MM.1S (cell line): ENCODE data around the gene TSPAN8.

Experiments
- DNase-seq: peaks from one replicate; pipeline ENCODE4 v3.0.0-alpha.2; 2015
- H2AFZ ChIP-seq: fragments of 300-600 bp; sonication (generic); 2 replicates; pipeline ENCODE4 v1.6.0; 2016; ENCODE audit warnings: antibody characterized with exemption, low read length
- H3F3A ChIP-seq: fragments of 300-600 bp; sonication (generic); 2 replicates; pipeline ENCODE4 v1.6.1; 2016; ENCODE audit warnings: mild to moderate bottlenecking, antibody characterized with exemption, low read length, moderate library complexity, mixed read lengths; ENCODE audit not compliant: insufficient read depth
- H3K27ac ChIP-seq: fragments of 300-600 bp; sonication (generic); 2 replicates; pipeline ENCODE4 v1.5.1; 2016; ENCODE audit warnings: mild to moderate bottlenecking, low read length
- H3K27me3 ChIP-seq: fragments of 300-600 bp; sonication (generic); replicated peaks from 2 replicates; pipeline ENCODE4 v1.6.0; 2016; ENCODE audit warnings: low read length; ENCODE audit not compliant: insufficient read depth
- H3K36me3 ChIP-seq: fragments of 300-600 bp; sonication (generic); replicated peaks from 2 replicates; pipeline ENCODE4 v1.6.1; 2016; ENCODE audit warnings: mild to moderate bottlenecking, low read length, mixed read lengths; ENCODE audit not compliant: insufficient read depth
- H3K4me1 ChIP-seq: fragments of 300-600 bp; sonication (generic); 2 replicates; pipeline ENCODE4 v1.6.1; 2016; ENCODE audit warnings: low read length, mixed read lengths
- H3K4me2 ChIP-seq: fragments of 300-600 bp; sonication (generic); 2 replicates; pipeline ENCODE4 v1.6.0; 2016; ENCODE audit warnings: low read depth, low read length
- H3K4me3 ChIP-seq: fragments of 300-600 bp; sonication (generic); 2 replicates; pipeline ENCODE4 v1.5.1; 2016; ENCODE audit warnings: low read length, mixed read lengths
- H3K79me2 ChIP-seq: fragments of 300-600 bp; sonication (generic); 2 replicates; pipeline ENCODE4 v1.6.1; 2016; ENCODE audit warnings: mixed run types, low read length, mixed read lengths
- H3K9ac ChIP-seq: fragments of 300-600 bp; sonication (generic); 2 replicates; pipeline ENCODE4 v1.6.1; 2016; ENCODE audit warnings: low read length, mixed read lengths
- H3K9me2 ChIP-seq: fragments of 300-600 bp; sonication (generic); replicated peaks from 2 replicates; pipeline ENCODE4 v1.6.1; 2016; ENCODE audit warnings: mild to moderate bottlenecking, low read length, mixed read lengths; ENCODE audit not compliant: insufficient read depth
- H3K9me3 ChIP-seq: fragments of 300-600 bp; sonication (generic); replicated peaks from 2 replicates; pipeline ENCODE4 v1.6.1; 2016; ENCODE audit warnings: mild to moderate bottlenecking, low read length, mixed read lengths; ENCODE audit not compliant: insufficient read depth
- H4K20me1 ChIP-seq: fragments of 300-600 bp; sonication (generic); 2 replicates; pipeline ENCODE4 v1.6.1; 2016; ENCODE audit warnings: mild to moderate bottlenecking, low read length, moderate library complexity, mixed read lengths; ENCODE audit not compliant: insufficient read depth
- EZH2 ChIP-seq: fragments of 300-600 bp; sonication (generic); optimal IDR thresholded peaks from 2 replicates; pipeline ENCODE3; 2017; ENCODE audit warnings: low read depth, mild to moderate bottlenecking, antibody characterized with exemption, low read length, mixed read lengths
- EZH2phosphoT487 ChIP-seq: fragments of 300-600 bp; sonication (generic); IDR thresholded peaks from 2 replicates; pipeline ENCODE4 v1.6.1; 2018; ENCODE audit warnings: antibody characterized with exemption, low read length
- TF ChIP-seq, protein P1 (sequence below): fragments of 300-600 bp; sonication (generic); IDR thresholded peaks from 2 replicates; pipeline ENCODE4 v1.5.1; 2016; ENCODE audit warnings: antibody characterized with exemption, low read length, mixed read lengths

Gene TSPAN8

DNA sequence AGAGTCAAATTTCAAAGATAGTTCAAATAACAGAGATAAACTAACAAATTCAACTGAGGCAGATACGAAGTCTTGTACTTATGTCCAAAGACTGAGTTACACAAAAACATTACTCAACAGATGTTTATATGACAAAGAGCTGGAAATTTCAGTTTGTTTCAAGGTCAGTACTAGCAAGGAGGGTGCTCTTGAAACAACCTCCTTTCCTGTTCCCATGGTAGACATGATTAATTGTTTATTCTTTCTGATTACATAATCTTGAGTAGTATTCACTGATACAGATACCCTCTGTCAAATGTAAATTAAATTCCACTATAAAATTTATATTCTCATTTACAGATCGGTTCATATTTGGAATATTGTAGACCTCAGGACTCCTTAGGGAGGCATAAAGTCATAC, 23.4 kb downstream of the TSPAN8 start:
- no peaks in the 10 kb centered on the region for H3K27me3 ChIP-seq
- H3K36me3 ChIP-seq: no peaks in the 10 kb centered on the region
- no peak overlapping the region for H3K27ac ChIP-seq
- H3K9ac ChIP-seq: no peak overlapping the region
- DNase-seq: no peak
- H3K4me2 ChIP-seq: no peak overlapping the region
- no peaks in the 10 kb centered on the region for H3K9me3 ChIP-seq
- H3K4me1 ChIP-seq: no peaks in the 10 kb centered on the region
- H3F3A ChIP-seq: no peaks in the 10 kb centered on the region
- no peaks in the 10 kb centered on the region for H3K9me2 ChIP-seq
- TF ChIP-seq, protein P1, sequence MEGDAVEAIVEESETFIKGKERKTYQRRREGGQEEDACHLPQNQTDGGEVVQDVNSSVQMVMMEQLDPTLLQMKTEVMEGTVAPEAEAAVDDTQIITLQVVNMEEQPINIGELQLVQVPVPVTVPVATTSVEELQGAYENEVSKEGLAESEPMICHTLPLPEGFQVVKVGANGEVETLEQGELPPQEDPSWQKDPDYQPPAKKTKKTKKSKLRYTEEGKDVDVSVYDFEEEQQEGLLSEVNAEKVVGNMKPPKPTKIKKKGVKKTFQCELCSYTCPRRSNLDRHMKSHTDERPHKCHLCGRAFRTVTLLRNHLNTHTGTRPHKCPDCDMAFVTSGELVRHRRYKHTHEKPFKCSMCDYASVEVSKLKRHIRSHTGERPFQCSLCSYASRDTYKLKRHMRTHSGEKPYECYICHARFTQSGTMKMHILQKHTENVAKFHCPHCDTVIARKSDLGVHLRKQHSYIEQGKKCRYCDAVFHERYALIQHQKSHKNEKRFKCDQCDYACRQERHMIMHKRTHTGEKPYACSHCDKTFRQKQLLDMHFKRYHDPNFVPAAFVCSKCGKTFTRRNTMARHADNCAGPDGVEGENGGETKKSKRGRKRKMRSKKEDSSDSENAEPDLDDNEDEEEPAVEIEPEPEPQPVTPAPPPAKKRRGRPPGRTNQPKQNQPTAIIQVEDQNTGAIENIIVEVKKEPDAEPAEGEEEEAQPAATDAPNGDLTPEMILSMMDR: no peak
- TF ChIP-seq EZH2: no peak
- no peak for TF ChIP-seq EZH2phosphoT487
- no peak overlapping the region for H2AFZ ChIP-seq
- no peak overlapping the region for H3K4me3 ChIP-seq
- no peaks in the 10 kb centered on the region for H4K20me1 ChIP-seq
- no peaks in the 10 kb centered on the region for H3K79me2 ChIP-seq

DNA sequence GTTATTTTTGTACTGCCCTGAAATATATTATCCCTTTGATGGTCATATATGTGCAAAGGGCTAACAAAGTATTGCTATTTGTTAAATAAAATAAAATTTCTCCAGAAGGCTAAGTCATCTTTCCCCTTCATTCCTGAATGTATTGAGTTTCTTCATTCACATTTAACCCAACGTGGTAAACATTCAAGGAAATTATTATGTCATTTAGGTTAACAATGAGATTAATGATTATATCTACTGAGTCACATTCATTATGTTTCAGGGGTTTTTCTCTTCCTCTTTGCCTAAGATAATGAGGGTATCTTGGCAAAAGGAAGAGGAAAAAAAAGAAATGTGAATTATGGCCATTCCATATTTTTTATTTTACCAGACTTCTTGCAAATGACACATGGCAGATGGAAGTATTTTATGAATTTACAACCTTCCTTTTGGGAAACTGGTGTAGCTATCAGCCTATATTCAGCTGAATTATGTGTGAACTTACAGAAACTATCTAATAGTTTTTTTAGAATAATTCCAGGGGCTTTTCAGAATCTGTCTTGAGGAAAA, 27.2 kb downstream of the TSPAN8 start:
- TF ChIP-seq EZH2 (no peak), EZH2phosphoT487 (no peak)
- TF ChIP-seq, protein P1: no peak
- Histone ChIP-seq H3K4me2 (no peak overlapping the region), H3K4me3 (no peak overlapping the region), H3K27me3 (no peaks in the 10 kb centered on the region), H3K9me3 (no peaks in the 10 kb centered on the region), H3K9me2 (no peaks in the 10 kb centered on the region), H2AFZ (no peak overlapping the region), H3K9ac (no peak overlapping the region), H4K20me1 (no peaks in the 10 kb centered on the region), H3K27ac (no peak overlapping the region), H3K79me2 (no peaks in the 10 kb centered on the region), H3K36me3 (no peaks in the 10 kb centered on the region), H3F3A (no peaks in the 10 kb centered on the region), H3K4me1 (no peaks in the 10 kb centered on the region)
- DNase-seq: no peak

DNA sequence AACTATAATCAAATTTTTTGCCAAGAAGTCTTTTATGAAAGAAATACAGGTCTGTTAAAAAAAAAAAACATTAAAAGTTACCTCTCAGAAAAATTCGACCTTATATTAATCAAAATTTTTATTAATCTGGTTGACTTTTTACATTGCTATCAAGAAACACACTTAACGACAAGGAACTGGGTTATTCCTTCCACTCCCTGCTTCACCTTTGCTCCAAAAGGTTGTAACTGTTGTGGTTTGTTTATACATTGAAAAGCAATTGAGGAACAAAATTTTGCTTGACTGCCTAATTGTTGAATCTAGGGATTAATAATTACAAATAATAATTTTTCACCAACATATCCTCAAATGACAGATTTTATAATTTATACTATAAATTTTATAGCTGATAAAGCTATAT, 28.4 kb downstream of the TSPAN8 start:
- no peaks in the 10 kb centered on the region for H3K36me3 ChIP-seq
- no peak overlapping the region for H3K4me2 ChIP-seq
- no peaks in the 10 kb centered on the region for H4K20me1 ChIP-seq
- H3K27me3 ChIP-seq: no peaks in the 10 kb centered on the region
- no peaks in the 10 kb centered on the region for H3F3A ChIP-seq
- DNase-seq: no peak
- TF ChIP-seq EZH2phosphoT487 (no peak), EZH2 (no peak)
- TF ChIP-seq, protein P1: no peak
- H3K4me3 ChIP-seq: no peak overlapping the region
- H3K9me3 ChIP-seq: no peaks in the 10 kb centered on the region
- no peaks in the 10 kb centered on the region for H3K4me1 ChIP-seq
- no peak overlapping the region for H2AFZ ChIP-seq
- H3K9ac ChIP-seq: no peak overlapping the region
- H3K79me2 ChIP-seq: no peaks in the 10 kb centered on the region
- no peaks in the 10 kb centered on the region for H3K9me2 ChIP-seq
- H3K27ac ChIP-seq: no peak overlapping the region
